NCI-H2196 treated with DMSO at 0.1 percent for 48 hours (cell line): ENCODE results near the gene LGI2.

ENCODE experiments used
- DNase-seq: peaks from one replicate; lab custom pipeline; 2025; ENCODE audit not compliant: unreplicated experiment; lab: John Stamatoyannopoulos, UW

The LGI2 gene

DNA sequence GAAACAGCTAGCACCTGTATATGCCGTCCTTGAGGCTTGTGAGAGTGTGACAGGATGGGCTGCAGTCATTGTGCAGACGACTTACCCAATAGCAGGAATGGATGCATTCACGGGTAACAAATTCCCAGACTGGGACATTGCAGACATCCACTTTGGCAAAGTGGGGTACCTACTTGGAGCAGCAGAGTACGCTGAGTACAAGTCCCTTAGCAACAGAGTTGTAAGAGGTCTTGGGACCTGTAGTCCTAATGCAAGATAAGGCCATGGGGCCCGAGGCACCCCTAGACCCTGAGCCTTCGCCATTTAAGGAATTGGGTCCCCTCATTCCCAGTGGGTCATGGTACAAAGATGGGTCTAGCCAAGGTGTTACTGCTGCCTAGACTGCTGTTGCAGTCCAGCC is 62.5 kb downstream of the LGI2 start:
- no peak for DNase-seq

DNA sequence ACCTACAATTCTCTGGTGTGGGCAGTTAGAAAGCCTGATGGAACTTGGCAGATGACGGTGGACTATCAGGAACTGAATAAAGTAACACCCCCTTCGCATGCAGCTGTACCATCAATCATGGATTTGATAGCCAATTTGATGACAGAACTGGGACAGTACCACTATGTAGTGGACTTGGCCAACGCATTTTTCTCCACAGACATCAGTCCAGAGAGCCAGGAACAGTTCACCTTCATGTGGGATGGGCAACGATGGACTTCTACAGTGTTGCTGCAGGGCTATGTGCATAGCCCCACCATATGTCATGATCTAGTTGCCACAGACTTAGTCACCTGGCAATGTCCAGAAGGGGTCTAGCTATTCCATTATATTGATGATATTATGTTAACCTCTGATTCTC is 63.4 kb downstream of the LGI2 start:
- no peak for DNase-seq

DNA sequence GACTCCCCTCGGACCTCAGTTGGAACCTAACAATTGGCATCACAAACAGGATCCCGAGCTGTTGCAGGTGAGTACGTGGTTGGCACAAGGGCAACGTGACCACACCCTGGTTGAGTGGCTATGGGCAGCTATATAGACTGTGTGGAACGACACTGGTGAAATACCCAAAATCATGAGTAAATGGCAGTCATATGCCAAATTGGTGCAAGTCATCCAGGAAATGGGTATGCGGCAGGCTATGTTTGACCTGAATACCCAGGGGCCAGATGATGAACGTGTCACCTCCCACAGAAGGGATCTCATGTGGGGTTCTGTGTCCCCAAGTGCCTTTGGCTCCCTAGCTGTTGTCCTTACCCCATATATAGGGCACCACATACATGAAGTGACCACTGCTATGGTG is 64.7 kb downstream of the LGI2 start:
- DNase-seq: no peak

DNA sequence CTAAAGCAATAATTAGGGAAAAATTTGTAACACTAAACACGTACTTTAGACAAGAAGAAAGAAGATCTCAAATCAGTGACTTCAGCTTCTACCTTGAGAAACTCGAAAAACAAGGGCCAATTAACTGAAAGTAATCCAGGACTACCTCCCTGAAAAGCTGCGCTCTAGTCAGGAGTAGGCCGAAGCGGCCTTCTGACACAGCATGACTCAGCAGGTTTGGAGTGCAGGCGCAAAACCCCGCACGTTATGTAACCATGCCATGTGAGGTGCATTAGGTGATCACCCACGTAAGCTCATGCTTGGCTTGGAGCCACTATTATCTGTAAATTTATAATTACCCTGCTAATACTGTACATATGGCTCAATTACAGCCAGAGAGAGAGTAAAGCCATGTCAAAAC is 65.1 kb downstream of the LGI2 start:
- no peak for DNase-seq

DNA sequence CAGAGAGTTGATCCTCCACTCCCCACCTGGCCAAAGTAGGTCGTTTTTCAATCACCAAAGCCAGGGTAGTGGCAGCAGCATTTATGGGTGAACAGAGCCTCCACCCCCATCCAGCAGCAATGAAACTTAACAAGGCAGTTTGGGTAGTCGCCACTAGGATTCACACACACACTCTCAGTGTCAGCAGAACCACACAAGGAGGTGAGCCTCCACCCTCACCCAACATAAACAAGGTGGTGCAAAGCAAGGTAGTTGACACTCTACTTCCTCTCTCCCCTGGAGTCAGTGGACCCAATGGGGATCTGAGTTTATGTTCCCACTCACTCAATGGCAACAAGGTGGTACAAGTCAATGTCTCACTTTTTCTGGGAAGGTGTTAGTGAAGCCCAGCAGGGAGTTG is 67.5 kb downstream of the LGI2 start:
- no peak for DNase-seq

DNA sequence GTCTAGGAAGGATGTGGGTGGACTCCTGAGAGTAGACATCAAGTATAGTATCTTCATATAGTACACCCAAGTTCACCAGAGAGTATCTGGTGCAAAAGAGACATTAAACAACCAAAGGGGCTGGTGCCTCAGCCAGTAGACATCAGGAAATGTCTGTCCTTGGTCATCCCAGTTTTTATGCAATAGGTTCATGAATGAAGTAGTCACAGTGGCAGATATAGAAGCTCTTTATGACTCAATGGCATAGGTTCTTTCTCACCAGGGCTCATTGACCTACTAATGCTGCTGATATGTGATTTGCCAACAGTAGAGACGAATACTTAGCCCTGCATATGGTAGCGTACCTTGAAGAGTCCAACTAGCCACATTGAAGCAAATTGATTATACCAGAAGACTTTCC is 72.9 kb downstream of the LGI2 start:
- DNase-seq: no peak

DNA sequence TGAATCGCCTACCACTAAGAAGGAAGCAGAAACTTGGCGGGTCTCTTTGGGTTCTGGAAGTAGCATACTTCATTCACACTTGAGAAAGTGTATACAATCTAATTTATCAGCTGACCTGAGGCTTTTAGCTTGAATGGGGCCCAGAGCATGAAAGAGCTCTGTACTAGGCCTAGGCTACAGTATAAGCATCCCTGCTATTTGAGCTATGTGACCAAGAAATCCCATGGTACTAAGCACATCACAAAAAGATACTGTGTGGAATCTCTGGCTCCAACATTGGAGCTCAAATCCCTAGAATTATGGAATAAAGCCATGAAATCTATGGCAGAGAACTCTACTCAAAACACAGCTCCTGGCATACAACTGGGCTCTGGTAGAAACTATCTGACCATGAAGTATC is 74.0 kb downstream of the LGI2 start:
- DNase-seq: no peak

DNA sequence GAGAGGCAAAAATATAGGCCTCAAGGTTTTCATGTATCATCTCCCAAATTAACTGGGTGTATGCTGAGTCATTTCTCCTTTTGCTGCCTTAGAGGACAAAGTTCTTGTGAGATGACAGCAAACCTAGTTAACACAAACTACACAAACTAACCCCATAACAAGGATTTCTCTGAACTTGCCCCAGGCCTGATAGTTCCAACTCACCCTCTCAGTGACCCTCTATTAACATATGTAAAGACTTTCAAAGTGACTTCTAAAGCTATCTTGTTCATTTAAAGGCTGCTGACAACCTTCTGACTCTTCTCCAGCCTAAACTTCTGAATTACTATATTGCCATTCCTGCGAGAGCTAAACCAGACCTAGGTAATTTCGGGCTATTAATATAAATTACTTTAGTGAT is 74.7 kb downstream of the LGI2 start:
- DNase-seq: no peak

DNA sequence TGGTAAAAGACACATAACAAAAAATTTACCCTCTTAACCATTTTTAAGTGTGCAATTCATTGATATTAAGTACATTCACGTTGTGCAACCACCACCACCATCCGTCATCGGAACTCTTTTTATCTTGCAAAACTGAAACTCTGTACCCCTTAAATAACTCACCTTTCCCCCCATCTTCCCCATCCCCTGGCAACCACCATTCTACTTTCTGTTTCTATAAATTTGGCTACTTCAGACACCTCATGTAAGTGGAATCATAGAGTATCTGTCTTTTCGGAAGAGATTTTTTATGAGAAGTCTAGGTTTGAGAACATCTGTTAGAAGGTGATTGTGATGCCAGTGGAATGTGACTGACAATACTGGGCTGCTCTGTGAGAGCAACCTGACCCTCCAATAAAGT is 78.1 kb downstream of the LGI2 start:
- DNase-seq: no peak

DNA sequence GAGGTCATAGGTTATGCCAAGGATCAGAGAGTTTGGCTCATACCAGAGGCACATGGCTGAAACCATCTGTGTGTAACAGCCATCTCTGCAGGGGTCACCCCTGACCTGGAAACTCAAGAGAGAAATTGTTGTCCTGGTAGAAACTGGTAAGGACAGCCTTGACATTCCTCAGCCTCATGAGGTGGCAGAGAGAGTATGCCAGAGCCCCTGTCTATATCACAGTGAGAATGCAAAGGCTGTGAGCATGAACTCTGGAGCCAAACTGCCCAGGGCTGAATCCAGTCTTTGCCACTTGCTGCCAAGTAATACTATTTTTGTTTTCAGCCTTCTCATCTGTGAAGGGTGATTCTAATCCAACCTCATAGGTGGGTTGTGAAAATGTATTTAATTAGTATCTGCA is 80.8 kb downstream of the LGI2 start:
- no peak for DNase-seq
